ENCODE data around the gene ATP6V1B1. TPM values are rescaled to one million over a fixed set of nuclear protein-coding genes. Genes with fewer than 3 reads are reported as not detected.
A peak's percentile ranks its signal among the peaks of the same experiment; 100 is the strongest.

The ATP6V1B1 gene
- total RNA-seq, 2 donors from 2014 or later: not detected

- Mint-ChIP-seq H3K27ac (no peak overlapping the region), H3K4me3 (no peak overlapping the region), H3K27me3 (ENCODE audit: low read depth) (no peaks in the 10 kb centered on the region), H3K4me1 (ENCODE audit: low read depth) (peaks cover 28% of the 10 kb centered on the region), H3K9me3 (no peaks in the 10 kb centered on the region), H3K36me3 (ENCODE audit: insufficient read depth in 2 of 2) (peaks cover 1 to 2% of the 10 kb centered on the region in 2 donors)
- DNase-seq (no peak), ATAC-seq (replicated peaks in 1 of 2) (no peak)
Observed at GRCh38 chr2:70981421-70981820, 45.7 kb downstream of the ATP6V1B1 start.

- Mint-ChIP-seq H3K27ac (no peak overlapping the region), H3K4me1 (ENCODE audit: low read depth) (peaks cover 24% of the 10 kb centered on the region), H3K9me3 (no peaks in the 10 kb centered on the region), H3K4me3 (no peak overlapping the region), H3K36me3 (ENCODE audit: insufficient read depth in 2 of 2) (peaks cover 2% of the 10 kb centered on the region in 2 donors), H3K27me3 (ENCODE audit: low read depth) (no peaks in the 10 kb centered on the region)
- no peak for DNase-seq
- no peak for ATAC-seq (replicated peaks in 1 of 2)
Observed at GRCh38 chr2:70981866-70982810, 46.4 kb downstream of the ATP6V1B1 start.

- Mint-ChIP-seq H3K4me1 (ENCODE audit: low read depth) (peaks cover 16% of the 10 kb centered on the region), H3K27me3 (ENCODE audit: low read depth) (no peaks in the 10 kb centered on the region), H3K27ac (no peak overlapping the region), H3K4me3 (no peak overlapping the region), H3K9me3 (no peaks in the 10 kb centered on the region), H3K36me3 (ENCODE audit: insufficient read depth in 2 of 2) (peaks cover 2% of the 10 kb centered on the region in 2 donors)
- DNase-seq: no peak
- ATAC-seq (replicated peaks in 1 of 2): no peak
Observed at GRCh38 chr2:70982971-70983370, 47.3 kb downstream of the ATP6V1B1 start.

- H3K27me3 Mint-ChIP-seq (ENCODE audit: low read depth): no peaks in the 10 kb centered on the region
- no peak for ATAC-seq (replicated peaks in 1 of 2)
- no peak overlapping the region for H3K27ac Mint-ChIP-seq
- H3K4me3 Mint-ChIP-seq: no peak overlapping the region
- DNase-seq: no peak
- peaks cover 13% of the 10 kb centered on the region for H3K4me1 Mint-ChIP-seq (ENCODE audit: low read depth)
- H3K9me3 Mint-ChIP-seq: no peaks in the 10 kb centered on the region
- peaks cover 2 to 4% of the 10 kb centered on the region in 2 donors for H3K36me3 Mint-ChIP-seq (ENCODE audit: insufficient read depth in 2 of 2)
Observed at GRCh38 chr2:70983506-70984227, 48.0 kb downstream of the ATP6V1B1 start.

GRCh38 chr2:70984228-70984575 is 48.5 kb downstream of the ATP6V1B1 start:
- peaks cover 4% of the 10 kb centered on the region in 2 donors for H3K36me3 Mint-ChIP-seq (ENCODE audit: insufficient read depth in 2 of 2)
- ATAC-seq (replicated peaks in 1 of 2): no peak
- no peaks in the 10 kb centered on the region for H3K27me3 Mint-ChIP-seq (ENCODE audit: low read depth)
- H3K4me1 Mint-ChIP-seq (ENCODE audit: low read depth): peaks cover 13% of the 10 kb centered on the region
- DNase-seq: no peak
- H3K27ac Mint-ChIP-seq: no peak overlapping the region
- no peaks in the 10 kb centered on the region for H3K9me3 Mint-ChIP-seq
- H3K4me3 Mint-ChIP-seq: peak overlapping the region in 1 of 2 donors; percentile 15

- Mint-ChIP-seq H3K4me3 (peak overlapping the region in 1 of 2 donors; percentile 15), H3K9me3 (no peaks in the 10 kb centered on the region), H3K36me3 (ENCODE audit: insufficient read depth in 2 of 2) (peaks cover 4% of the 10 kb centered on the region in 2 donors), H3K4me1 (ENCODE audit: low read depth) (peaks cover 13% of the 10 kb centered on the region), H3K27me3 (ENCODE audit: low read depth) (no peaks in the 10 kb centered on the region), H3K27ac (no peak overlapping the region)
- DNase-seq: peak; percentile 83 to 88
- peak; percentile 97 to 99 for ATAC-seq (replicated peaks in 1 of 2)
Observed at GRCh38 chr2:70984576-70985282, 49.0 kb downstream of the ATP6V1B1 start.

- ATAC-seq (replicated peaks in 1 of 2) (no peak), DNase-seq (no peak)
- Mint-ChIP-seq H3K36me3 (ENCODE audit: insufficient read depth in 2 of 2) (peaks cover 4% of the 10 kb centered on the region in 2 donors), H3K27me3 (ENCODE audit: low read depth) (no peaks in the 10 kb centered on the region), H3K4me3 (no peak overlapping the region), H3K27ac (no peak overlapping the region), H3K4me1 (ENCODE audit: low read depth) (peaks cover 13% of the 10 kb centered on the region), H3K9me3 (no peaks in the 10 kb centered on the region)
Observed at GRCh38 chr2:70985283-70985688, 49.6 kb downstream of the ATP6V1B1 start.

- Mint-ChIP-seq H3K4me1 (ENCODE audit: low read depth) (peaks cover 13% of the 10 kb centered on the region), H3K27ac (no peak overlapping the region), H3K9me3 (no peaks in the 10 kb centered on the region), H3K27me3 (ENCODE audit: low read depth) (no peaks in the 10 kb centered on the region), H3K4me3 (no peak overlapping the region), H3K36me3 (ENCODE audit: insufficient read depth in 2 of 2) (peaks cover 4% of the 10 kb centered on the region in 2 donors)
- no peak for ATAC-seq (replicated peaks in 1 of 2)
- DNase-seq: no peak
Observed at GRCh38 chr2:70985956-70986355, 50.3 kb downstream of the ATP6V1B1 start.

- no peak for ATAC-seq (replicated peaks in 1 of 2)
- no peaks in the 10 kb centered on the region for H3K27me3 Mint-ChIP-seq (ENCODE audit: low read depth)
- peaks cover 16% of the 10 kb centered on the region for H3K4me1 Mint-ChIP-seq (ENCODE audit: low read depth)
- no peak for DNase-seq
- peak overlapping the region; percentile 7 for H3K27ac Mint-ChIP-seq
- H3K4me3 Mint-ChIP-seq: no peak overlapping the region
- H3K9me3 Mint-ChIP-seq: no peaks in the 10 kb centered on the region
- H3K36me3 Mint-ChIP-seq (ENCODE audit: insufficient read depth in 2 of 2): peaks cover 4% of the 10 kb centered on the region in 2 donors
Observed at GRCh38 chr2:70986499-70987189, 50.9 kb downstream of the ATP6V1B1 start.

GRCh38 chr2:70987386-70987785 is 51.7 kb downstream of the ATP6V1B1 start:
- Mint-ChIP-seq H3K9me3 (no peaks in the 10 kb centered on the region), H3K36me3 (ENCODE audit: insufficient read depth in 2 of 2) (peaks cover 4% of the 10 kb centered on the region in 2 donors), H3K27ac (no peak overlapping the region), H3K27me3 (ENCODE audit: low read depth) (no peaks in the 10 kb centered on the region), H3K4me1 (ENCODE audit: low read depth) (peaks cover 19% of the 10 kb centered on the region), H3K4me3 (no peak overlapping the region)
- ATAC-seq (replicated peaks in 1 of 2) (no peak), DNase-seq (no peak)

GRCh38 chr2:70988151-70988550 is 52.5 kb downstream of the ATP6V1B1 start:
- no peak for DNase-seq
- H3K27ac Mint-ChIP-seq: no peak overlapping the region
- peaks cover 4% of the 10 kb centered on the region in 2 donors for H3K36me3 Mint-ChIP-seq (ENCODE audit: insufficient read depth in 2 of 2)
- no peaks in the 10 kb centered on the region for H3K9me3 Mint-ChIP-seq
- H3K27me3 Mint-ChIP-seq (ENCODE audit: low read depth): no peaks in the 10 kb centered on the region
- no peak overlapping the region for H3K4me3 Mint-ChIP-seq
- no peak for ATAC-seq (replicated peaks in 1 of 2)
- H3K4me1 Mint-ChIP-seq (ENCODE audit: low read depth): peaks cover 25% of the 10 kb centered on the region

GRCh38 chr2:70988726-70989648 is 53.3 kb downstream of the ATP6V1B1 start:
- H3K9me3 Mint-ChIP-seq: no peaks in the 10 kb centered on the region
- no peak for DNase-seq
- H3K4me1 Mint-ChIP-seq (ENCODE audit: low read depth): peaks cover 33% of the 10 kb centered on the region
- H3K36me3 Mint-ChIP-seq (ENCODE audit: insufficient read depth in 2 of 2): peaks cover 5 to 6% of the 10 kb centered on the region in 2 donors
- no peaks in the 10 kb centered on the region for H3K27me3 Mint-ChIP-seq (ENCODE audit: low read depth)
- H3K4me3 Mint-ChIP-seq: no peak overlapping the region
- no peak for ATAC-seq (replicated peaks in 1 of 2)
- no peak overlapping the region for H3K27ac Mint-ChIP-seq
